Keratinocyte (primary cell): ENCODE measurements around the gene MUC2. TPM values are rescaled to one million over a fixed set of nuclear protein-coding genes. Genes with fewer than 3 reads are reported as not detected.

ENCODE experiments used
- DNase-seq: peaks from one replicate; pipeline ENCODE4 v3.0.0-alpha.2; 2011; ENCODE audit warnings: low read depth, missing footprints, low spot score
- FAIRE-seq: peaks from 2 replicates; lab custom pipeline; 2011; peaks lifted over from hg19 to GRCh38; lab: Jason Lieb, UNC
- H2AFZ ChIP-seq: 2 replicates; pipeline ENCODE4 v1.6.0; 2012; ENCODE audit warnings: low read length, control low read depth, inconsistent platforms; ENCODE audit not compliant: control insufficient read depth
- H3K27ac ChIP-seq: 2 replicates; pipeline ENCODE4 v1.5.1; 2011; ENCODE audit warnings: low read length; ENCODE audit not compliant: control insufficient read depth, insufficient read depth
- H3K27me3 ChIP-seq: 3 replicates; pipeline ENCODE4 v1.6.0; 2011; ENCODE audit warnings: low read length; ENCODE audit not compliant: control insufficient read depth, insufficient read depth; ENCODE audit errors: extremely low read depth
- H3K36me3 ChIP-seq, 2 experiments: 2 replicates in 1 of 2; 3 replicates in 1 of 2; pipeline ENCODE4 v1.5.1; 2011; ENCODE audit warnings: low read length in 2 of 2, mild to moderate bottlenecking in 1 of 2; ENCODE audit not compliant: control insufficient read depth in 2 of 2, insufficient read depth in 2 of 2; ENCODE audit errors: extremely low read depth in 1 of 2
- H3K4me1 ChIP-seq: 3 replicates; pipeline ENCODE4 v1.5.1; 2011; ENCODE audit warnings: low read length; ENCODE audit not compliant: control insufficient read depth, insufficient read depth; ENCODE audit errors: extremely low read depth
- H3K4me2 ChIP-seq: 3 replicates; pipeline ENCODE4 v1.6.0; 2011; ENCODE audit warnings: low read depth, low read length; ENCODE audit not compliant: control insufficient read depth, insufficient read depth; ENCODE audit errors: extremely low read depth
- H3K4me3 ChIP-seq, 3 experiments: fragments of 200-600 bp in 1 of 3; sonication (generic) in 1 of 3; 2 replicates in 2 of 3; 3 replicates in 1 of 3; pipeline ENCODE4 v1.5.1; 2011 to 2016; ENCODE audit warnings: low read length in 3 of 3, mild to moderate bottlenecking in 3 of 3, control low read depth in 2 of 3, inconsistent platforms in 1 of 3, low read depth in 1 of 3, mixed read lengths in 1 of 3, mixed run types in 1 of 3, moderate library complexity in 1 of 3; ENCODE audit not compliant: control insufficient read depth in 2 of 3, insufficient read depth in 2 of 3; ENCODE audit errors: extremely low read depth in 1 of 3
- H3K79me2 ChIP-seq: 2 replicates; pipeline ENCODE4 v1.6.0; 2012; ENCODE audit warnings: low read length; ENCODE audit not compliant: control insufficient read depth, insufficient read depth
- H3K9ac ChIP-seq: 3 replicates; pipeline ENCODE4 v1.6.0; 2011; ENCODE audit warnings: low read length; ENCODE audit not compliant: control insufficient read depth, insufficient read depth; ENCODE audit errors: extremely low read depth
- H3K9me1 ChIP-seq: 3 replicates; pipeline ENCODE4 v1.6.0; 2011; ENCODE audit warnings: low read length; ENCODE audit not compliant: control insufficient read depth, insufficient read depth; ENCODE audit errors: extremely low read depth
- H3K9me3 ChIP-seq: 2 replicates; pipeline ENCODE4 v1.5.1; 2012; ENCODE audit warnings: low read depth, low read length; ENCODE audit not compliant: control insufficient read depth
- H4K20me1 ChIP-seq: 3 replicates; pipeline ENCODE4 v1.6.0; 2011; ENCODE audit warnings: low read length; ENCODE audit not compliant: control insufficient read depth, insufficient read depth; ENCODE audit errors: extremely low read depth
- CTCF ChIP-seq, 3 experiments: IDR thresholded peaks in 1 of 3; conservative IDR thresholded peaks in 1 of 3; optimal IDR thresholded peaks in 1 of 3; 2 replicates in 2 of 3; 3 replicates in 1 of 3; pipeline versions ENCODE3 to v1.5.1; 2011; ENCODE audit warnings: low read length in 3 of 3, mild to moderate bottlenecking in 3 of 3, moderate library complexity in 2 of 3, control low read depth in 1 of 3, inconsistent platforms in 1 of 3; ENCODE audit not compliant: insufficient read depth in 2 of 3; ENCODE audit errors: extremely low read depth in 1 of 3
- EZH2 ChIP-seq: IDR thresholded peaks from one replicate; pipeline ENCODE4 v1.6.1; 2012; ENCODE audit warnings: inconsistent platforms, mild to moderate bottlenecking, low read length, moderate library complexity
- dilution Hi-C: fragments of 300-500 bp; cut with MboI; formaldehyde crosslinking; loops from one replicate; pipeline ENCODE4 v1.7.0; 2020; ENCODE audit warnings: low sequenced_read_pairs; ENCODE audit not compliant: extremely low pct_ligation_motif_present
- polyA plus RNA-seq, 5 experiments: library from polyadenylated mRNA; depleted of rRNA in 3 of 5; stranded (reverse) in 3 of 5; stranded (forward) in 1 of 5; unstranded in 1 of 5; fragments of >200 nt; gene quantifications; 1 replicate in 1 of 5; 2 replicates in 3 of 5; 3 replicates in 1 of 5; pipeline versions ENCODE4 v1.2.1 to v1.2.3, GENCODE V29; 2011 to 2012; ENCODE audit warnings: missing spikeins in 2 of 5, low read depth in 1 of 5, low replicate concordance in 1 of 5

The MUC2 gene
- polyA plus RNA-seq, 1 donor (not counting 4 experiments of a cell fraction or from before 2014, with no cell fraction given): not detected

GRCh38 chr11:1085440-1086170 lies 10.9 kb downstream of the MUC2 start:
- no peak overlapping the region for H3K4me2 ChIP-seq
- H3K9me3 ChIP-seq: peaks cover 3% of the 10 kb centered on the region
- dilution Hi-C loops: no loop called here
- H3K36me3 ChIP-seq: no peaks in the 10 kb centered on the region
- H2AFZ ChIP-seq: no peak overlapping the region
- no peak overlapping the region for H3K4me3 ChIP-seq
- DNase-seq (no peak), FAIRE-seq (no peak)
- no peaks in the 10 kb centered on the region for H3K9me1 ChIP-seq
- no peaks in the 10 kb centered on the region for H3K27me3 ChIP-seq
- TF ChIP-seq EZH2 (no peak), CTCF (optimal IDR thresholded peaks at IDR 0.05 in 1 of 3, IDR thresholded peaks at IDR 0.05 in 1 of 3, conservative IDR thresholded peaks at IDR 0.05 in 1 of 3; ENCODE audit: extremely low read depth in 1 of 3, insufficient read depth in 2 of 3, low read length in 3 of 3) (no peak)
- H4K20me1 ChIP-seq: no peaks in the 10 kb centered on the region
- no peak overlapping the region for H3K9ac ChIP-seq
- no peak overlapping the region for H3K27ac ChIP-seq
- no peaks in the 10 kb centered on the region for H3K79me2 ChIP-seq
- no peaks in the 10 kb centered on the region for H3K4me1 ChIP-seq

DNA sequence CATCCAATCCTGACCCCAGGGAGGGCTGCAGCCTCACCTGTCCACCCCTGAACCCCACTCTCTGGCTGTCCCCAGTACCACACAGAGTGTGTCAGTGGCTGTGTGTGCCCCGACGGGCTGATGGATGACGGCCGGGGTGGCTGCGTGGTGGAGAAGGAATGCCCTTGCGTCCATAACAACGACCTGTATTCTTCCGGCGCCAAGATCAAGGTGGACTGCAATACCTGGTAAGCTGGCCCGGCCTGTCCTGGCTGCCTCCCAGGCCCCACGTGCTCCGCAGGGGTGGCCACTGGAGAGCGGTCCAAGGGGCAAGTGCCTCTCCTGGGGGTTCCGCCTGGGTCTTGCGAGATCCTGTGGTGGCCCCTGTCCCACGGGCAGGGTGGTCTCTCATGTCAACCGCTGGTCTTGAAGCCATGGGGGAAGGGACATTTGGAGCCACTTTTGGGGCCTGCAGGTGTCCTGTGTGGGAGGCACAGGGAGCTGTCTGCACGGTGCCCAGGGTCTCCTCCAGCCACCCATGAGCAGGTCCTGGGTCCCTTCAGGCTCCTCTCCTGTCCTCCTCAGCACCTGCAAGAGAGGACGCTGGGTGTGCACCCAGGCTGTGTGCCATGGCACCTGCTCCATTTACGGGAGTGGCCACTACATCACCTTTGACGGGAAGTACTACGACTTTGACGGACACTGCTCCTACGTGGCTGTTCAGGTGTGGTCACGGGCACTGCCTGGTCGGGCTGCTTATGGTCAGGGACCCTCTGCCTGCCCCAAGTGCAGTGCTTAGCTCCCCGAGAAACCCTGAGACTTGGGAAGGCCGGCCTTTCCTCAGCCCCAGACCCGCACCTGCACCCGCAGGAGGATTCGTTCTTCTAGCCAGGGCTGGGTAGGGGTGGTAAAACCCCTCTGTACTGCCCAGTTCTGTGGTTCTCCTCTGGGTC lies 11.8 kb downstream of the MUC2 start:
- peaks cover 10% of the 10 kb centered on the region for H3K9me3 ChIP-seq
- no peak for TF ChIP-seq EZH2
- no peaks in the 10 kb centered on the region for H4K20me1 ChIP-seq
- no peak overlapping the region for H3K9ac ChIP-seq
- H3K4me1 ChIP-seq: no peaks in the 10 kb centered on the region
- DNase-seq: no peak
- H3K4me3 ChIP-seq: no peak overlapping the region
- no peak overlapping the region for H3K4me2 ChIP-seq
- no peaks in the 10 kb centered on the region for H3K36me3 ChIP-seq
- dilution Hi-C loops: no loop called here
- H3K27me3 ChIP-seq: no peaks in the 10 kb centered on the region
- no peaks in the 10 kb centered on the region for H3K79me2 ChIP-seq
- no peak for FAIRE-seq
- no peak overlapping the region for H2AFZ ChIP-seq
- H3K27ac ChIP-seq: no peak overlapping the region
- H3K9me1 ChIP-seq: no peaks in the 10 kb centered on the region
